Medulla oblongata (tissue), 1 donor: ENCODE measurements around the gene MRTFB.

Experiments used
- DNase-seq: peaks from one replicate; pipeline ENCODE4 v3.0.0-alpha.2; 2015; ENCODE audit errors: extremely low spot score

The MRTFB gene

GRCh38 chr16:14186007-14186794 lies 115.1 kb downstream of the MRTFB start:
- peak; percentile 51 for DNase-seq

GRCh38 chr16:14186795-14187221 lies 115.7 kb downstream of the MRTFB start:
- peak; percentile 8 for DNase-seq

GRCh38 chr16:14187517-14188338 lies 116.6 kb downstream of the MRTFB start:
- DNase-seq: no peak

GRCh38 chr16:14193316-14193871 lies 122.3 kb downstream of the MRTFB start:
- DNase-seq: no peak

GRCh38 chr16:14194721-14195120 lies 123.6 kb downstream of the MRTFB start:
- DNase-seq: no peak

GRCh38 chr16:14196011-14196410 lies 124.9 kb downstream of the MRTFB start:
- DNase-seq: no peak

GRCh38 chr16:14196539-14196938 lies 125.4 kb downstream of the MRTFB start:
- no peak for DNase-seq

GRCh38 chr16:14198012-14198411 lies 126.9 kb downstream of the MRTFB start:
- DNase-seq: no peak

GRCh38 chr16:14198572-14198971 lies 127.5 kb downstream of the MRTFB start:
- no peak for DNase-seq

- DNase-seq: no peak
These were observed 128.1 kb downstream of the MRTFB start for GRCh38 chr16:14199199-14199598.

- no peak for DNase-seq
These were observed 128.5 kb downstream of the MRTFB start for GRCh38 chr16:14199624-14200023.

GRCh38 chr16:14202095-14202494 lies 131.0 kb downstream of the MRTFB start:
- no peak for DNase-seq

- DNase-seq: no peak
These were observed 131.6 kb downstream of the MRTFB start for GRCh38 chr16:14202697-14203096.

GRCh38 chr16:14203166-14203565 lies 132.0 kb downstream of the MRTFB start:
- no peak for DNase-seq

GRCh38 chr16:14205666-14206065 lies 134.5 kb downstream of the MRTFB start:
- no peak for DNase-seq

GRCh38 chr16:14211856-14212543 lies 140.9 kb downstream of the MRTFB start:
- no peak for DNase-seq

GRCh38 chr16:14215941-14216340 lies 144.8 kb downstream of the MRTFB start:
- no peak for DNase-seq

GRCh38 chr16:14219983-14220382 lies 148.9 kb downstream of the MRTFB start:
- DNase-seq: no peak

GRCh38 chr16:14223632-14224031 lies 152.5 kb downstream of the MRTFB start:
- no peak for DNase-seq

GRCh38 chr16:14225457-14225856 lies 154.3 kb downstream of the MRTFB start:
- no peak for DNase-seq

GRCh38 chr16:14232106-14232864 lies 161.2 kb downstream of the MRTFB start:
- no peak for DNase-seq
